Choroid plexus epithelial cell (primary cell): ENCODE measurements around the gene UBXN11.
A peak's percentile ranks its signal among the peaks of the same experiment; 100 is the strongest.

Experiments used
- DNase-seq: peaks from one replicate; pipeline ENCODE4 v3.0.0-alpha.2; 2010; ENCODE audit warnings: low read depth
- H3K4me3 ChIP-seq: 2 replicates; pipeline ENCODE4 v1.5.1; 2011; ENCODE audit warnings: low read depth, mild to moderate bottlenecking, control low read depth, low read length, moderate library complexity
- CTCF ChIP-seq: conservative IDR thresholded peaks from 2 replicates; pipeline ENCODE4 v1.5.1; 2011; ENCODE audit warnings: low read depth, mild to moderate bottlenecking, control low read depth, inconsistent platforms, low read length, moderate library complexity

The UBXN11 gene

GRCh38 chr1:26323382-26323781 is 16.9 kb upstream of the UBXN11 start:
- DNase-seq: no peak
- TF ChIP-seq CTCF: no peak
- H3K4me3 ChIP-seq: no peak overlapping the region

DNA sequence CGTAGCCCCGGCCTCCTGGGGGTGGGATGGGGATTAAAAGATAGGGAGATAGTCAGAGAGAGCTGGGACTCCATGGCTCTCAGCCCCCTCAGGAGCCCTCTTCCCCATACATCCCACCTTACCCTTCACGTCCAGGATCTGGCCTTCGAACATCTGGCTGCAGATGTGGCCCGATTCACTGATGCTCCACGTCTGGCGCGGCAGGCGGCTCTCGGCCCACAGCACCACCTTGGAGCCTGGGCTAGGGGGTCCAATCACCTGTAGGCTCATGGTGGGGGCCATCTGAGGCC is 15.6 kb upstream of the UBXN11 start:
- H3K4me3 ChIP-seq: no peak overlapping the region
- DNase-seq: no peak
- no peak for TF ChIP-seq CTCF

DNA sequence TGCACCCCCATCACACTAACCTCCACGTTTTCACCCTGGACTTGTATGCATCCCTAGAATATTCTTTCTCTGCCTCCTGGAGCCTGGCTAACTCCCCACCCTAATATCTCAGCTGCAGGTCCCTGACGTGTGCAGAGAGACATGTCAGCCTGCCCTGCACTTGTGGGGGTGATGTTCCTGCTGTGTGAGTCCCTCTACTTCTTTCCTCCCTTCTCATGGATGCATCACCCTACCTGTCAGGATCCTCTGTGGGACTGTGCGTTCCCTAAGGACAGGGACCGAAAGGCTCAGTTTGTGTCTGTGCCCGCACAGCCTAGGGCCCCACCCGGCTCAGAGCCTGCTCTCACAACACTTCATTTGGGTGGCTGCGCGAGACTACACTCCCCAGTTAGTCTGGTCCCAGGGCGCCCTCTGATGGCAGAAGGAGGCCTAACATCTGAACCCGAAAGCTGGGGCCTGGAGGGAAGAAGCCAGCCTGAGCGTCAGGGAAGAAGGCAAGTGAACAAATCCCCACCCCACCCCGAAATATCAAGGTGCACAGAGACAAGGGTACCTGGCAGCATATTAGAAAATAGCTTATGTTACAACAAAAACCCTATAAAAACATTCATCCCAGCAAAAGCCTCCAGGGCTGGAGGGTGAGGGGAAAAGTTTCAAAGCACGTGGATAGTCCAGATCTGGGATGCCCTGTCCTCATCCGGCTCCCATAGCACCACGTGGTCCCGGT is 15.0 kb upstream of the UBXN11 start:
- H3K4me3 ChIP-seq: no peak overlapping the region
- peak; percentile 88 for DNase-seq

DNA sequence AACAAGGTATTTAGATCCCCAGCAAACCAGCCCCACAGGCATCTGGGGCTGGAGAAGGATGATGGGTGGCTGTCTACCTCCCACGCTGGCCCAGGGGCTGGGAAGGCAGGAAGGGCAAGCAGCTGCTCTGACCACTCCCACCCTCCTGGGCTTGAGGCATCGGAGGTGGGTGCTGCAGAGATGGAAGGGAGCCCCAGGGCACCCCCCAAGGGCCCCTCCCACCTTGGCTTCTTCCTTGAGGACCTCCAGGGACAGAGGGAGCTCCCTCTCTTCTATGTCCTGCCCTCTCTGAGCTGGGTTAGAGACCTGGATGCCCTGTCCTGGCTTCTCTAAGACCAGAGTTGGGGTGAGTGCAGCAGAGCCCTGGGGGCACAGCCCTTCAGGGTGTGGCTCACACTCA is 14.5 kb upstream of the UBXN11 start:
- no peak for TF ChIP-seq CTCF
- no peak overlapping the region for H3K4me3 ChIP-seq
- no peak for DNase-seq

More for the DNA sequence above, 15.0 kb upstream of the UBXN11 start:
- peak; percentile 93 for TF ChIP-seq CTCF

DNA sequence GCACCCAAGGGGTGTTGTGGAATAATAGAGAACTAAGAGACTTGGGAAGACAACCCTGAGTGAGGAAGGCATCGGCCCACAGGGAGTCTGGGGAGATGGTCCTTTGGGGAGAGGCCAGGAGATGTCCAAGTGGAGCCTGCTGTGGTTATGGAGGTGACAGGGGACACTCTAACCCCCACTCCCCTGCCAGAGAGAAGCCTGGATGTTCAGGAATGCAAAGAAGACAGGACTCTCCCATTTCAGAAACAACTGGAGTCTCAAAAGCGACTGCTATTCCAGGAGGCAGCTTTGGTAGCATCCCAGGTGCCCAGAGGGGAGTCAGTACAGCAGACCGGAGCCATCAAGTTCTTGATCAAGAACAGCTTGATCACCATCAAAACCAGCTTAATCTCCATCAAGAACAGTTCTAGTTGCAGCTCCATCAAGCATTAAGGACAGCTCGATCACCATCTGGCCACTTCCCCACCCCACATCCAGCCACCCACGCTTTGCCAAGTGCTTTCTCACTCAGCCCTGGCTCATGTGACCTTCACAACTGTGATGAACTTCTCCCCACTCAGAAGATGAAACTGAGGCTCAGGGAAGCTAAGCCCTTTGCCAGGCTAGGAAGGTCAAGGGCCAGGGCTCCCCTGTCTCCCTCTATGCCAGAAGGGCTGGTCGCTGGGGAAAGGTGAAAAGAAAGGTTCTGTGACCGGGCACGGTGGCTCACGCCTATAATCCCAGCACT is 12.1 kb upstream of the UBXN11 start:
- no peak overlapping the region for H3K4me3 ChIP-seq
- DNase-seq: no peak

GRCh38 chr1:26317612-26318337 is 11.3 kb upstream of the UBXN11 start, which contains the start of gene CD52:
Gene CD52 (plus strand): TSS chr1:26317958. CDS start chr1:26318018, 60 bp downstream.
- no peak for DNase-seq
- no peak within 1 kb of the TSS for H3K4me3 ChIP-seq
- no peak for TF ChIP-seq CTCF

More for the DNA sequence above, 12.1 kb upstream of the UBXN11 start:
- no peak for TF ChIP-seq CTCF
